Activated gamma-delta T cell treated with anti-CD3 and anti-CD28 coated beads, Interleukin-2, amount 50 U/mL, for 16 hours (primary cell): ENCODE results near the gene UBC.
"Not testable (repeated sequence)": the region's sequence is repeated elsewhere in the genome, so short reads cannot be mapped to it uniquely, and the experiment has no call there.

Source experiments
- DNase-seq: peaks from one replicate; pipeline ENCODE4 v3.0.0-alpha.2; 2020; ENCODE audit warnings: low read depth

Gene UBC

GRCh38 chr12:124931528-124931927, 17.1 kb upstream of the UBC start:
- not testable (repeated sequence) for DNase-seq

GRCh38 chr12:124930586-124930985, 16.1 kb upstream of the UBC start:
- no peak for DNase-seq

- DNase-seq, result no peak
Observed at GRCh38 chr12:124929649-124930419, 15.4 kb upstream of the UBC start.

- no peak for DNase-seq
Observed at GRCh38 chr12:124928912-124929530, 14.6 kb upstream of the UBC start.

GRCh38 chr12:124928095-124928911, 13.9 kb upstream of the UBC start:
- no peak for DNase-seq

GRCh38 chr12:124927201-124928094, 13.0 kb upstream of the UBC start:
- DNase-seq, result peak; percentile 87

GRCh38 chr12:124925782-124926181, 11.3 kb upstream of the UBC start:
- not testable (repeated sequence) for DNase-seq

- DNase-seq, result no peak
Observed at GRCh38 chr12:124925117-124925516, 10.7 kb upstream of the UBC start.

GRCh38 chr12:124923905-124924734, 9.7 kb upstream of the UBC start:
- DNase-seq, result no peak

GRCh38 chr12:124921200-124922031, 7.0 kb upstream of the UBC start:
- peak; percentile 57 for DNase-seq

GRCh38 chr12:124920353-124920935, 6.0 kb upstream of the UBC start:
- no peak for DNase-seq

GRCh38 chr12:124919521-124920352, 5.3 kb upstream of the UBC start:
- no peak for DNase-seq

- not testable (repeated sequence) for DNase-seq
Observed at GRCh38 chr12:124918622-124918988, 4.2 kb upstream of the UBC start.

GRCh38 chr12:124917841-124918621, 3.6 kb upstream of the UBC start:
- no peak for DNase-seq

- DNase-seq, result peak; percentile 86
Observed at GRCh38 chr12:124917135-124917840, 2.8 kb upstream of the UBC start.

- DNase-seq, result peak; percentile 27
Observed at GRCh38 chr12:124916374-124917134, 2.1 kb upstream of the UBC start.
